HG02870 (cell line): ENCODE results near the gene NAT9.

Experiments used
- ATAC-seq: cut with Tn5 transposase; IDR thresholded peaks from one replicate; pipeline ENCODE4 v1.9.1; 2021; ENCODE audit warnings: mild to moderate bottlenecking, moderate library complexity; ENCODE audit not compliant: unreplicated experiment

The NAT9 gene

DNA sequence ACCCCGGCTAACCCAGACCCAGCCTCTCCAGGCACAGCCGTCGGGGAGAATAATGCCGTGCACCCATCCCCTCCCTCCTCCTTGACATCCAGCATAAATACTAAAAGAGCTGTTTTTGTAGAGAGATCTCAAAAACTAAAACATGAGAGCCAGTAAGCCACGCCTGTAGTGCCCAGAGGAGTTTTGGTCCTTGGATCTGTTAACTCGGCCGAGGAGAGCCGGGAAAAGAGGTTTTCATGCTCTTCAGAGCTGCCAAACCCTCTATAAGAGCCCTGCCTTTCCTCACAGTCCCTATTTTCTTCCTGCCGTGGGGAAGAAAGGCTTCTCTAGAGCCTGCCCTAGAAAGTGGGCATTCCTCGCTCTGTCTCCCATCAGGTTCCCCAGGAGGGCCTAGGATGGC, 30.2 kb upstream of the NAT9 start:
- no peak for ATAC-seq

DNA sequence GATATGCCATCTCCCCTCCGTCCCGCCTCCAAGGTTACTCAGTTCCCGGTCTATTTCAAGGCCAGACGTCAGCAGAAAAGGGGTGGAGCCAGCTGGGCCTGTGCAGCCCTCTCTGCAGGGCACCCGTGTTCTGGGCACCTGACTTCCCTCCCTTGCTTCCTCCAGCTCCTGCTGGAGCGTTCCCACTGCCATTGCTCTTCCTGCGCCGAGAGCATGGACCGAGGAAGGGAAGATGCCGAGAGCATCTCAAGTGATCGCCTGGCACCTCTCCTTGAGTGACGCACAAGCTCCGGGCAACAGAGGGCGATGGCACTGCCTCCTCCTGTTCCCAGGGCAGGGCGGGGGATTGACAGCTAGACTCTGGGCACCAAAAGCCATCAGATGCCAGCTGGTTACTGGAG, 29.4 kb upstream of the NAT9 start:
- no peak for ATAC-seq

DNA sequence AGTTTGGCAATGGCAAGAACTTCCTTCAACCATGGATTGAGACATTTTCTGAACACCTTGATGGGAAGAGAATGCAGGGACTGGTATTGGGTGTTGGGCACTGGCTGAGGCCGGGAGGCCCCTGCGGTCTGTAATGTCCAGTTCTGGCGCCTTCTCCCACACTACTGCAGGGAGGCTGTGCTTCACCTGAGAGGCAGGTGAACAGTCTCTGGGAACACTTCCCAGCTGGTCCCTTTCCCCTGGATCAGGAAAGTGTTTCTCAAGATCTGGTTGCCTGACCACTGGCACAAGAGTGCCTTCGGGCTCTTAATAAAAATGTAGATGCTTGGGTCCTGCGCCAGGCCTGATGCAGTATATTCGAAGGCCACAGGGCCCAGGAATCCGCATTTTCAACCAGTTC, 28.5 kb upstream of the NAT9 start:
- no peak for ATAC-seq

DNA sequence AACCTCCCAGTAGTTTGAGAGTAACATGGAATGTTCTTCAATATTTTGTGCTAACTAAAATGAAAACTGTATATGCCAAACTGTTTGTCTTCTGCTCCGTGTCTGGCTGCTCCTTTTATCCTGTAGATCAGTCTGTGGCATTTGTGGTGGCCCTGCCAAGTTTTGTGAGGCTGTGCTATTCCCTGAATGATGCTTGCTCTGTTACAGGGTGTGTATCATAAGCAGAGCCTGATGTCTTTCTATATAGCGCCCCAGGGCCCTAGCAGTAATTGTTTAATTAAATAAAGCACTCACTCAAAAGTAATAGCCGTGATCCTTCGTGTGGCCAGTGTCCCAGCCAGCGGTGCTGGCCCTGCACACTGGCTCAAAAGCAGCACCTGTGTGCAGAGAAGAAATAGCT, 27.8 kb upstream of the NAT9 start:
- ATAC-seq, result no peak

DNA sequence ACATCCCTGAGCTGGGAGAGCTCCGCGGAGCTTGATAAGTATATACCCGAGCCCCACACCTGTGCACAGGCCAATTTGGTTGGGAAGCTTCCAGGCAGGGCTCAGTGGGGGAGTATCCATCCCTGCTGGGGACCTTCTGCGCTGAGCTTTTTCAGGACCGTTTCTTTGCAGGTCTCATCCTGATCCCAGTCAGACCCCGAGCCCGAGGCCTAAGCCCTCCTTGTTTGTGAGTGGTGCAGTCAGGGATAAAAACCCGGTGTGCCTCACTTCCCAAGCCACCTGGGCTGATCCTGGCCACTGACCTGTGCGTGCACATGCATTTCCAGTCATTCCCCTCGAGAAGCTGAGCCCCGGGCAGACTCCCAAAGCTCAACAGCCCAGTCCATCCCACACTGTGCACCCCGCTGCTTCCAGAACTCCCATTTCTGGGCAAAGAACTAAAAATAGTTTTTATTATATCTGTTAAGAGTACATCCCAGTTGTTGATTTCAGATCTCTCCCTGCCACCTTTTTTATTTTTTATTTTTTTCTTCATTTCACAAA, 27.3 kb upstream of the NAT9 start:
- no peak for ATAC-seq

DNA sequence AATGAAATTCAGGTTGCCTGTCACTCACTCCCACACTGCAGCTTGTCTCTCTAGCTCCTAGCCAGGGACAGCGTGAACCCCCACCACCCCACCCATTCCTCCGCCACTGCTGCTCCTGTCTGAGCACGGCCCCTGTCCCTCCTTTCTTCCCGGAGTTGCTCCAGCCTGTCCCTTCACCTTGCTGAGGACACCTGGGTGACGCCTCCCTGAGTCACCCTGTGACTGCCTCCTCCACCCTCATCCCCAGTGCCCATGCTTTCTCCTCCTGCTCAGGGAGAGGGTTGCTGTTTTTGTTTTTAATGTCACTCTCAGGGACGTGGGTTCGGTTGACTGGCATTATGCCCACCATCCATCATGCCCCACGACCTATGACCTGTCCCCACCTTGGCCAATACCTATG, 25.8 kb upstream of the NAT9 start:
- no peak for ATAC-seq

DNA sequence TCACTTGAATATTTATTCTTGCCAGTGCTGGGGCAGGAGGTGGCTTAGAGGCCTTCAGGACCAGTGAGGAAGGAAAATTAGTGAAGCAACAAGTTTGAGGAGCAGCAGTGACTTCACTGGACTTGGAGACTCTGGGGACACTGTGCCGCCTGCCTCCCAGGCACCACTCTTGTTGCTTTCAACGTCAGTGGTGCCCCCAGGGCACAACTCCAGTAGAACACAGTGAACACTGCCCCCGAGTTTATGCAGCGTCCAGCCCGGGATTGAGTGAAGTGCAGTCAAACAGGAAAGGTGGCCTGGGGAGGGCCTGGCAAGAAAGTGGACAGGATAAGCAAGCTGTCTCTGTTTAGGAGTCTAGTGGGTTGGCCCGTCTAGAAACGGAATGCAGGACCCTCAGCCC, 24.4 kb upstream of the NAT9 start:
- ATAC-seq, result no peak

DNA sequence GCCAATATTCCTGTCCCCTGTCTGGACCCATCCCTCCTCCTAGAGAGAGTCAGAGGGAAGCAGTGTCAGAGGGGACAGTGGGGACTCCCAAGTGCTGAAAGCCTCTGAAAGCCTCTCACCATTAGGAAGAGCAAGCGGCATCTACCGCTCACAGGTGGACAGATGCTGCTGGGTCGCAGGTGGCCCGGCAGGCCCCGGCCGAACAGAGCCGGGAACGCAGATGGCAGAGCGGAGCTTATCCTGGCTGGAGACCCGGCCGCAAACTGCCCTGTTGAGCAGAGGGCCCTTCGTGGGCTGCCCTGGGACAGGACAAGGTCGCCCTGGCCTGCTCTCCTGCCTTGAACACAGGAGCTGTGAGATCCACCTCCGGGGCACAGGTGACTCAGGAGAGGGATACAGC, 23.0 kb upstream of the NAT9 start:
- ATAC-seq, result no peak

DNA sequence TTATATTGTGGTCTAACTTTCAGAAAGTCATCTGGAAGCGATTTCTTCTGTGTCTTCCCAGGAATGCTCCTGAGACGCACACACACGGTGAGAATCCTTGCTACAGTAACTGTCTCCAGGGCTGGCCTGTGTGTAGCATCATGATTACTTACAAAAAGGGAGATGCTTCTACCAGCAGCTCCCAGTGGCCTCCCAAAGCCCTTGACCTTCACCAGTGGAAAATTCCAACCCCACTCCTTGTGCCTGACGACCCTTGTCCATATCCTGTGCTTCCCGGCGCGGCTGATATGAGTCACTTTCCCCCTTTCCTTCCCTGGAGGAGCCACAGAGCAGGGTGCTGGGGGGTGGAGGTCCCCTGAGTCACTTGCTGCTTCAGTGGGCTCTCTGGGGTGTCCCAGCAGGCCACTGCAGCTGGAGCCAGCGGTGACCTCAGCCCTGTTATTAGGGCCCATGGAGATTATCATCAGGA, 22.1 kb upstream of the NAT9 start:
- no peak for ATAC-seq

DNA sequence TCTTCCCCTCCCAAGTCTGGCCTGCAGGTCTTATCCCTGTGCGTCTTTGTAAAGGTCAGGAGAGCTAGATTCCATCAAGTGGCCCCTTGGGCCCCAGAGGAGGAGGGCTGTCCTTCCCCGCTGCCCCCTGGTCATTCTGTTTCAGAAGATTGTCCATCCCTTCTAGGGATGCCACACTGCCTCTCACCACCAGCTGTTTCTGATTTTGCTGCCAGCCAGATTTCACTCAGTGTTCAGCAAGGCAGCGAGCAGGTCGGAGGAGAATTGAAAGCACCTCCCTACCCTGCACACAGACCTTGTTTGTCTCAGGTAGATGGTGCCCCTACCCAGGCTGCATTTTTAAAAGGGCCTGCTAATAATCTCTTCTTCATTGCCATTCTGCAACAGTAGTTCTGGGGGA, 21.7 kb upstream of the NAT9 start:
- ATAC-seq, result no peak

DNA sequence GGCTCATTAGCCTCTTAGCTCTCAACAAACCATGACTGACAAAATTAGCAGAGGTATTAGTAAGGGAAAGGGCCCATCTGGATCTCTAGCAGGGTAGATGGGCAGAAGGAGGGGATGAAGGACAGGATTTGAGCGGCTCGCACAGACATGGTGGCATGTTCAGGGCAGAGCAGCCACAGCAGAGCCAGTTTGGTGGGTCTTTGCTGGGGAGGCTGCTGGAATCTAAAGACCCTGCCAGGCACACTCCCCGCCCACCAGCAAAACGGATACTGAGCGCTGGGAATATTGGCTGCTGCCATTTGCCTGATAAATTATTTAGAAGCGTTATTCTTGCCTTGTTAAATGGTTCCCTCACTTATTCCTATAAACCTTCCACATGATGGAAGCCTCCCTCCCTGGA, 20.7 kb upstream of the NAT9 start:
- ATAC-seq, result no peak

DNA sequence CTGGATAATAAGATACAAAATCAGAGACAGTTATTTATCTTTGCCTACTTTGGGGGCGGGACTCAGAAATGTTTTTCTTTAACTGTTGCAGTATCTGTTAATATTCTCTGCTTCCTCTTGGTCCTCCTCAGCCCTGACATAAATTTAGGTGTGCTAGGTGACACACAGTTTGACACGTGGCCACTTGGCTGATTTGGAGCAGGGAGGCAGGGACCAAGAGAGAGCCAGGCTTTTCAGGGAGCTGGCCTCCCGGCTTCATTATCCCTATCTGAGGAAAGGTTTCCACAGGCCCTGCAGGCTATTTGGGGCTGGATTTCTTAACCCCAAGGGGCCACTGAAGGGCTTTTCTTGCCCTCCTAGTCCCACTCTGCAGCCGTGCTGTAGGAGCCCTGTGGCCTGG, 20.1 kb upstream of the NAT9 start:
- no peak for ATAC-seq

DNA sequence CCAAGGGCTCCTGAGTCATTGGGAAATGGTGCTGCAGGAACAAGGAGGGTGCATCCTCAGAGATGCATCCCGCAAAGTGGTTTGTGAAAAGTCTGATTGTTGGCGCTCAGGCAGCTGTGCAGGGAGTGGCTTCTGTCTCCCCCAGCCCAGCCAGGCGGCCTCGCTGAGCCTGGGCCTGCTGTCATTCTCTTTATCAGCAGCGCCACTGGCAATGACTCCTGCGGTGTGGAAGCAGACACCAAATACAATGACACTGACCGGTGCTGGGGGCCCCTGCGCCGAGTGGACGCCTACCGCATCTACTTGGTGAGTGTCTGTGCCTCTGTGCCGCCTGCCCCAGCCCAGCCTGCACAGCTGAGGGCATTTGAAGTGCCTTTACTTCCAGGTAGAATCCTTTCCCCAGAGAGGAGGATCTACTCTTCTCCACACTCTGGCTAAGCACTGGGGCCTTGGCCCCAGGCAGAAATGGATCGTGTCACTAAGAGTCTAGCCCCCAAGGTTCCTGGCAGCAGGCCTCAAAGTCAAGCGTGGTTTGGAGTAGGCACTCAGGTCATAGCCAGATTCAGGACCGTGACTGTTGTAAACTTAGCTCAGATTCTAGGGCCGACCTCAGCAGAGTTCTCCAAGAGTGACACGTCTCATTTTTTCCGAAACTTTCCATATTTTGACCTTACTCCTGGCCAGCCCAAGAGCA, 19.3 kb upstream of the NAT9 start:
- ATAC-seq, result no peak

DNA sequence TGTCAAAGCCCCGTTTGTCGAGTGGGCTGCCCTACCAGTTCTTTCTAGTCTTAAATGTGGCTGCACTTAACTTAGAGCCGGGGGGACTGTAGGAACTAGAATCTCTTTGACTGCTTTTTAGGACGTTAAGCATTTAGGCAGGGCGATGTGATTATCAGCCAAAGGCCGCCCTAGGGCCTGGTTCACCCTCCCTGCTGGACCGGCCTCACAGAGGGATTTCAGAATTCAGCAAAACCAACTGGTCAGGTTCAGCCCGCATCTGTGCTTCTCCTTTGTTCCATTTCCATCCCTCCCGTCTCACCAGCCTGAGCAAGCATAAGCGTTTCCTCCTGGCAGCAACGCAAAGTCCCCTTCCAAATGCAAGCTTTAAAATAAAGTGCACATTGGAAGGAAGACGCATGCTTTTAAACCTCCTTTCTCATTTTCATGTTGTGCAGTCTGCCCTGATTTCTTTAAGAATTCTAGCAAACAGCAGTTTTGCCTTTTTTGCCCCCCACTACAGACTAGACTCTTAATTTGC, 16.5 kb upstream of the NAT9 start:
- ATAC-seq, result no peak

DNA sequence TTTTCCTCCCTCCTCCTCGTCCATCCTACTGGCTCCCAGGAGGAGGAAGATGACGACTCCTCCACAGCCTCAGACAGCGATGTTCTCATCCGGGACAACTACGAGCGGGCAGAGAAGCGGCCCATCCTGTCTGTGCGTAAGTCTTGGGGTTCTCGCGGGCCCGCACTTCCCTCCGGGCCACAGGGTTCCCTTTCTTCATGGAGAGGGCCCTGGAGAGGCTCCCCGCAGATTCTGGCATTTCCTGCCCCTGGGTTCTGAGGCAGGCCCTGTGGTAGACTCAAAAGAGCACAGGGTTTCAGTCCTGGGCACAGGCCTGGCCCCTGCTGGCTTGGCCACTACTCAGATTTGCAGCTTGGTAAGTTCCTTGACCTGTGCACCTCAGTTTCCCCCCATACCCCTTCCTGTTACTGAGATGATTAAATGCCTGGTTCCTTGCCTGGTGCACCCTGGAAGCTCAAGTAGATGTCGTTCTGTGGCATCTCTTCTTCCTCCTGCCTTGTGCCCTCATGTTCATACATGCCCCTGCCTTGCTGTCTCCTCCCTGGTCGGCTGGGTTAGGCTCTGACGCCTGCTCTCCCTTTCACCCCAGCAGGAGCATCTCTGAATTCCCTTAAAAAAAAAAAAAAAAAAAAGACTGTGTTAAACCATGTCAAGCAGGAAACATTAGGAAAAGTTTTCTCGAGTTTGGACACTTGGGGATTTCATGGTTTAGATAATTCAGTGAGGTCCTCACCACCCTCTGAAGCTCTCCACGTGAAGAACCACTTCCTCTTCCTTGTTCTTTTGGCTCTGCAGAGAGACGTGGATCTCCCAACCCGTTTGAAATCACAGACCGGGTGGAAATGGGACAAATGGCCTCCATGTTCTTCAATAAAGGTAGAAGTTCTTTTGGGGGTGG, 14.3 kb upstream of the NAT9 start:
- ATAC-seq, result no peak

DNA sequence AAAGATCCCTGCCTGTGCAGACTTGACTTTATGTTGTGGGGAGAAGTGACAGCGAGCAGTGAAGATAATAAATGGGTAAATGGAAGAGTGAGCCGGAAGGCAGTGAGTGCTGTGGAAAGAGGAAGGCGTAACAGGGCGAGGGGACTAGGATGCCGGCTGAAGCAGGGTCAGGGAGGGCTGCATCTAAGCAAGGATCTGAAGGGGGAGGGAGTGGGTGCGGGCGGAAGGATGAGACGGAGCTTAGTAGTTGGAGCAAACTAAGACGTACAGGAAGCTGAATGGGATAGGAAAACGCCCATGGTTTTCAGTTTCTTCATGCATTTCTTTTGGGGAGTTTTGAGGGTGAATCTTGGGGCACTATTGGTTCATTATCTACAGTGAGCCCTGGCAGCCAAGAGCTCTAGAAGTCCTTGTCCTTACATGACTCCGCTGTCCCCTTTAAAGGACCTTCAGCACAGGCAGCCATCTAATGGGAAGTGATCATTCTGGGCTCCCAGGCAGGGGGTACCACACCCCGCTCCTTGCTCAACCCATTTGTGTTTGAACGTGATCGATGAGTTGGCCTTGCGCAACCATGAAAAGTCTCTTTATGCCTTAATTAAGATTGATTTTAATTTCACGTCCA, 10.4 kb upstream of the NAT9 start:
- ATAC-seq, result no peak

DNA sequence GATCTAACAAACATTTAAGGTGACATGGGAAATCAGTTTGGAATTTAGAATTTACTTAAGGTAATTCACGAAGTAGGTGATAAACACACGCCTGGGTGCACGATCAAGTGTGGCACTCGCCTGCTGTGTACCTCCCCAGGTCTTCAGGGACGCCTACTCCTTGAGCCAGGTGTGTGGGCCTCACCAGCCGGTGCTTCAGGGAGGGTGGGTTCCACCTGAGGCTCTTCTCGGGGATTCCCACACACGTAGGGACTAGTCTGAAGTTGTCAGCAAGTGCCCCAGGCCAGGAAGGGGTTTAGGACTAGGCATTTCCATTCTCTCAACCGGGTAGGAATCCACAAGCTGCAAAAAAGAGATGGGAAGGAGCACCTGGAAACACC, 9.8 kb upstream of the NAT9 start:
- ATAC-seq, result no peak

DNA sequence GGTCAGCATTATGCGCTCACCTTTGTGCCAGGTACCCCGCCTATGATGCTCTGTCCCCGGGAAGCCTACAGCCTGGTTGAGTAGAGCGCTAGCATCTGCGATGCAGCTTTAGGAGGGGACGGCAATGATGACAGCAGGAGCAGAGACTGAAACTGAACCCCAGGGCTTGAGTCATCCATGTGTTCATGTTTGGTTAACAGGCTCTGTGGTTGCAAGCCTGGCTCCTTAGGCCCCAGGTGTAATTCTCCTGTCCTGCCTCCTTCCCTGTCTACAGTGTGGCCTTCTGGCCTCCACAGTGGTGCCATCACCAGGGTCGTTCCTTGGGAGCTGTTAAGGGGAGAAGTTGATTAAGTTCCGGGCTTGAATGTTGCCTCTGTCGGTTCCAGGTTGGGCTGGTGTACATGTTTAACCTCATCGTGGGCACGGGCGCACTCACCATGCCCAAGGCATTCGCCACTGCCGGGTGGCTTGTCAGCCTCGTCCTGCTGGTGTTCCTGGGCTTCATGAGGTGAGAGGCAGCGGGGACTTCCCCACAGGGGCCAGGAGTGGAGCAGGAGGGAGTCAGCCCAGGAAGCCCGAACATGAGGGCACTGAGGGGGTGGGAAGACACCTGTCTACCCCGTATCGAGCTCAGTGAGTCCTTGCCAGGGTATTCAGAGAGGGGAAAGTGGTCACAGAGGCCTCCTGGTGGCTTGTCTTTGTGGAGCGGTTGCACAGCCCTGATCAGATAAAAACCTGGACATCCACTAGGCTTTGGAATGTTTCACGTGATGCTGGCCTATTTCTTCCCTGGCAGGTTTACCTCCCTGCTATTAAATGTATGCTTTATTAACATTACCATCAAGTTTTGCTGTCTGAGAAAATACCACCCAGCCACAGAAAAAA, 9.2 kb upstream of the NAT9 start:
- no peak for ATAC-seq

DNA sequence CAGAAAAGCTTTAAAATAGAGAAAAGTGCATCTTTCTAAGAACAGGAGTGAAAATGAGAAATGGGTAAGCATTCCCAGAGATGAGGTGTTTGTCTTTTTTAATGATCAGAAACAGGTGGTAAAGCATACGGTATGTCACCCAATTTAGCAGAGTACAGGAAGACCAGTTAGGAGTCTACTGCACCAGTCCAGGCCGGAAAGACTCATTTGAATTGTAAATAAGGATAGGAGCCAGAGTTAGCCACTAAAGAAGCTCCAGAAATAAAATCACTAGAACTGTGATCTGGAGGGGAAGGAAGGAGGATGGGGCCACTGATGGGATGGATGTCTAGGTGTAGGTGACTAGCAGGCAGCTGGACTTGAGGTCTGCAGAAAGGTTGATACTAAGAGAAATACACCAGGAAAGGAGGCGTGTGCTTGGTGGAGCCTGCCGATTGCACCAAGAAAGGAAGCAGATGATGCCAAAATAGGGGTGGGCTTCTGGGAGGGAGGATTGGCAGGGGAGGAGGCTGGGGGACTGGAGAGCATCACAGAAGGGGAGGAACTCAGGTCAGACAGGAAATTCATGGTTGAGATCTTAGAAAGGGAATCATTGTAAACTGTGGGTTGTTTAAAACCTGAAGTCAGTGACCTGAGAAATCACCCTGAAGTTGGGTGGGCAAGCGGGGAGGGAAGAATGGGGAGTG, 8.1 kb upstream of the NAT9 start:
- no peak for ATAC-seq

DNA sequence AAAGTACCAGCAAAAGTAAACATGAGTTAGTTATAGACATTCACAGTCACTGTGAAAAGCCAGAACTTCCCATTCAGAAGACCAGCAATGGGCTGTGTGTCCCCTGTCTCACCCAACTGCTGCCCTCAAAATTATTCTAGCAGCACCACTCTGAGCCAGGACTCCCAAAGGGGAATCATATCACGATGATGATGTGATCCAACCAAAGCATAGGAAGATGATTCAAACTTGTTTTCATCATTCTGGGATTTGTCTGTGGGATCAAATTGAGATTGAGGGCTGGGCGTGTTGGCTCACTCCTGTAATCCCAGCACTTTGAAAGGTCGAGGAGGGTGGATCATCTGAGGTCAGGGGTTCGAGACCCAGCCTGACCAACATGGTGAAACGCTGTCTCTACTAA, 6.4 kb upstream of the NAT9 start:
- ATAC-seq, result no peak
